ENCODE data around the gene PFN4.

DNA sequence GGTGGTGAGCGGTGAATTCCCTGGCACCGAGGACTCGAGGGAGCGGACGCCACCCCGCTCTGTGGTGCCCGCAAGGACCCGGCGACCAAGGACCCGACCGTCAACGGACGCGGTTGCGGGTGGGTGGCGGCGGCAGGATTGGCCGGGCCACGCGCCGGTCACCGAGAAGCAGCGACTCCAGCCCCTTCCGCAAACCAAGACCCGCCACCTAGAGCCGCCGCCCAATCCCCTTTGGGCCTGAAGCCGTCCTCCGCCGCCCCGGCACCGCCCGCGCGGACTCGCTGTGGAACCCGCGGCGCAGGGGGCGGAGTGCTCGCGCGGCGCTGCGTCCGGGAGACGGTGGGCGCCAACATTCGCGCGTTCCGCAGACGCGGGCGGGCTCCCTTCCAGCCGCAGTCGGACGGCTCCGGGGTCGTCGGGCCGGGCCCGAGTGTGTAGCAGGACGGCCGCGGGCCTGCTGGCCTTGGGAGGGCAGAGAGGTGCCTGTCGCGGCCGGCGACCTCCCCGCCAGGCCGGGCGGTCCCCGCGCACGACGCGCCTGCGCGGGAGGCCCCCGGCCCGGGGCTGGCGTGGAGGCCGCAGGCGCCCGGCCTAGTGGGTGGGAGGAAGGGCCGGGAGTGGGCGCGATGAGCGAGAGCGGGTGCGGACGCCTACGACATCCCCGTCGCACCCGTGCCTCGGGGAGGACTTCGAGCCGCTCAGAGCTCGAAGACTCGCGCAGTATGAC lies at the start of gene PFN4, which contains the start of gene FAM228B:
- TF ChIP-seq, protein P1, sequence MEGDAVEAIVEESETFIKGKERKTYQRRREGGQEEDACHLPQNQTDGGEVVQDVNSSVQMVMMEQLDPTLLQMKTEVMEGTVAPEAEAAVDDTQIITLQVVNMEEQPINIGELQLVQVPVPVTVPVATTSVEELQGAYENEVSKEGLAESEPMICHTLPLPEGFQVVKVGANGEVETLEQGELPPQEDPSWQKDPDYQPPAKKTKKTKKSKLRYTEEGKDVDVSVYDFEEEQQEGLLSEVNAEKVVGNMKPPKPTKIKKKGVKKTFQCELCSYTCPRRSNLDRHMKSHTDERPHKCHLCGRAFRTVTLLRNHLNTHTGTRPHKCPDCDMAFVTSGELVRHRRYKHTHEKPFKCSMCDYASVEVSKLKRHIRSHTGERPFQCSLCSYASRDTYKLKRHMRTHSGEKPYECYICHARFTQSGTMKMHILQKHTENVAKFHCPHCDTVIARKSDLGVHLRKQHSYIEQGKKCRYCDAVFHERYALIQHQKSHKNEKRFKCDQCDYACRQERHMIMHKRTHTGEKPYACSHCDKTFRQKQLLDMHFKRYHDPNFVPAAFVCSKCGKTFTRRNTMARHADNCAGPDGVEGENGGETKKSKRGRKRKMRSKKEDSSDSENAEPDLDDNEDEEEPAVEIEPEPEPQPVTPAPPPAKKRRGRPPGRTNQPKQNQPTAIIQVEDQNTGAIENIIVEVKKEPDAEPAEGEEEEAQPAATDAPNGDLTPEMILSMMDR (IDR thresholded peaks at IDR 0.05), result no peak
- peak; percentile 80 for TF ChIP-seq POLR2A (IDR thresholded peaks at IDR 0.05)
